H1 (cell line): ENCODE results near the gene KCNIP3.
"Not testable (repeated sequence)": the region's sequence is repeated elsewhere in the genome, so short reads cannot be mapped to it uniquely, and the experiment has no call there.

Source experiments
- ATF2 ChIP-seq: IDR thresholded peaks from 2 replicates; pipeline ENCODE4 v1.6.1; 2012; ENCODE audit warnings: low read length, inconsistent platforms
- CEBPB ChIP-seq: IDR thresholded peaks from 2 replicates; pipeline ENCODE4 v1.6.1; 2012; ENCODE audit warnings: low read depth, low read length

GRCh38 chr2:95378281-95378680 is 81.1 kb downstream of the KCNIP3 start:
- not testable (repeated sequence) for TF ChIP-seq ATF2, CEBPB
